Measurements from ENCODE around the gene PLEKHG1.

- no peak for TF ChIP-seq CTCF (IDR thresholded peaks at IDR 0.05)
- no peak for TF ChIP-seq EZH2 (IDR thresholded peaks at IDR 0.05; ENCODE audit: borderline replicate concordance, insufficient read depth, low read depth, low read length, poor library complexity, severe bottlenecking)
Observed at GRCh38 chr6:150601439-150601838, 1.8 kb downstream of the PLEKHG1 start.
